Tibial nerve (tissue), 4 donors: ENCODE measurements around the gene STX11. TPM values are rescaled to one million over a fixed set of nuclear protein-coding genes. Genes with fewer than 3 reads are reported as not detected.

Source experiments
- DNase-seq, 2 donors: peaks; one replicate each; pipeline ENCODE4 v3.0.0-alpha.2; 2019; ENCODE audit warnings: low spot score in 2 of 2
- H3K27ac ChIP-seq, 4 donors: fragments of 200-600 bp; sonication (generic) in 3 of 4; one replicate each; pipeline ENCODE4 v1.5.1; 2017 to 2019; ENCODE audit warnings: mild to moderate bottlenecking in 1 of 4
- H3K27me3 ChIP-seq, 2 donors: fragments of 200-600 bp; sonication (generic) in 1 of 2; one replicate each; pipeline versions ENCODE4 v1.5.1 to v1.6.0; 2017 to 2019
- H3K36me3 ChIP-seq, 3 donors: fragments of 200-600 bp; sonication (generic); one replicate each; pipeline ENCODE4 v1.5.1; 2018 to 2019
- H3K4me1 ChIP-seq, 4 donors: fragments of 200-600 bp; sonication (generic) in 3 of 4; one replicate each; pipeline ENCODE4 v1.5.1; 2017 to 2019
- H3K4me3 ChIP-seq, 4 donors: fragments of 200-600 bp; sonication (generic) in 3 of 4; one replicate each; pipeline ENCODE4 v1.5.1; 2017 to 2019; ENCODE audit warnings: mild to moderate bottlenecking in 1 of 4, moderate library complexity in 1 of 4
- H3K9me3 ChIP-seq, 4 donors: fragments of 200-600 bp; sonication (generic) in 3 of 4; one replicate each; pipeline ENCODE4 v1.5.1; 2017 to 2019
- CTCF ChIP-seq, 5 experiments: fragments of 200-600 bp in 3 of 5; fragments of 450-650 bp in 2 of 5; sonication (generic) in 3 of 5; IDR thresholded peaks; one replicate each; pipeline ENCODE4 v1.5.1; 2016 to 2019; ENCODE audit warnings: antibody characterized with exemption in 5 of 5, mild to moderate bottlenecking in 3 of 5, moderate library complexity in 2 of 5
- EP300 ChIP-seq, 2 donors: sonication (generic); formaldehyde crosslinking; IDR thresholded peaks; one replicate each; pipeline ENCODE4 v1.6.1; 2017; ENCODE audit warnings: antibody characterized with exemption in 2 of 2, mild to moderate bottlenecking in 1 of 2
- POLR2A ChIP-seq, 2 donors: fragments of 450-650 bp; IDR thresholded peaks; one replicate each; pipeline ENCODE4 v1.6.1; 2017; ENCODE audit warnings: antibody characterized with exemption in 2 of 2, mild to moderate bottlenecking in 2 of 2, moderate library complexity in 2 of 2
- WGBS, 2 donors: methylation state at CpG; one replicate each; pipeline ENCODE4 v1.1.5; 2018; 5-methylcytosine and 5-hydroxymethylcytosine counted together
- total RNA-seq, 4 donors: library from RNA; depleted of rRNA; stranded (reverse); fragments of >200 nt; gene quantifications; one replicate each; pipeline ENCODE4 v1.1.0, GENCODE V29; 2016

The STX11 gene
- total RNA-seq, 4 donors from 2014 or later, result 5.3 to 24.3 (median 12.5) TPM

DNA sequence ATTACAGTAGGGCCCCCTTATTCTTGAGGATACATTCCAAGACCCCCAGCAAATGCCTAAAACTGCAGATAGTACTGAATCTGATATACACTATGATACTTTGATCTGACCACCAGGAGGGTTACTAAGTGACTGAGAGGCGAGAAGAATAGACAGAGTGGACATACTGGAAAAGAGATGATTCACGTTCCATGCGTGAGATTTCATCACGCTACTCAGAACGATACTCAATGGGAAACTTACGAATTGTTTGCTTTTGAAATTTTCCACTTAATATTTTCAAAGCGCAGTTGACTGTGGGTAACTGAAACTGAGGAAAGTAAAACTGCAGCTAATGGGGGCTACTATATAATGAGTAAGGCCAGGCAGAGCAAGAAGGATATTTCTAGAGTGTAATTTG is 60.8 kb downstream of the STX11 start:
- H3K36me3 ChIP-seq, result no peaks in the 10 kb centered on the region
- H3K4me1 ChIP-seq, result peaks cover 0 to 13% (median 9%) of the 10 kb centered on the region in 4 donors
- no peak for TF ChIP-seq CTCF (IDR thresholded peaks at IDR 0.05)
- no peak for TF ChIP-seq POLR2A (IDR thresholded peaks at IDR 0.05)
- no peak for TF ChIP-seq EP300 (IDR thresholded peaks at IDR 0.05)
- no peak for DNase-seq
- H3K9me3 ChIP-seq, result peaks cover 0 to 5% (median 0%) of the 10 kb centered on the region in 4 donors
- WGBS, 2 donors, result 89 to 93% methylated on average over 7 of the region's 7 CpGs
- H3K4me3 ChIP-seq, result no peak overlapping the region
- H3K27ac ChIP-seq, result no peak overlapping the region
- H3K27me3 ChIP-seq, result no peaks in the 10 kb centered on the region

- Histone ChIP-seq H3K36me3 (no peaks in the 10 kb centered on the region), H3K27me3 (no peaks in the 10 kb centered on the region), H3K9me3 (peaks cover 0 to 5% (median 0%) of the 10 kb centered on the region in 4 donors), H3K4me1 (peaks cover 0 to 28% (median 14%) of the 10 kb centered on the region in 4 donors), H3K4me3 (no peak overlapping the region), H3K27ac (no peak overlapping the region)
- TF ChIP-seq CTCF (IDR thresholded peaks at IDR 0.05) (no peak), EP300 (IDR thresholded peaks at IDR 0.05) (no peak), POLR2A (IDR thresholded peaks at IDR 0.05) (no peak)
- WGBS, 2 donors, result 87 to 92% methylated on average over 5 of the region's 5 CpGs
- DNase-seq, result no peak
Observed at GRCh38 chr6:144213315-144213714, 63.0 kb downstream of the STX11 start.

GRCh38 chr6:144214029-144214428 is 63.7 kb downstream of the STX11 start:
- TF ChIP-seq POLR2A (IDR thresholded peaks at IDR 0.05) (no peak), CTCF (IDR thresholded peaks at IDR 0.05) (no peak), EP300 (IDR thresholded peaks at IDR 0.05) (no peak)
- Histone ChIP-seq H3K4me3 (no peak overlapping the region), H3K27me3 (no peaks in the 10 kb centered on the region), H3K4me1 (peaks cover 0 to 36% (median 14%) of the 10 kb centered on the region in 4 donors), H3K27ac (no peak overlapping the region), H3K36me3 (no peaks in the 10 kb centered on the region), H3K9me3 (peaks cover 0 to 5% (median 0%) of the 10 kb centered on the region in 4 donors)
- 98 to 100% methylated on average over 2 of the region's 2 CpGs for WGBS, 2 donors
- DNase-seq, result no peak

GRCh38 chr6:144214622-144215401 is 64.5 kb downstream of the STX11 start:
- no peaks in the 10 kb centered on the region for H3K36me3 ChIP-seq
- H3K27me3 ChIP-seq, result no peaks in the 10 kb centered on the region
- DNase-seq, result no peak
- 80 to 90% methylated on average over 15 to 16 of the region's 16 CpGs for WGBS, 2 donors
- H3K4me1 ChIP-seq, result peaks cover 0 to 43% (median 18%) of the 10 kb centered on the region in 4 donors
- peak overlapping the region in 3 of 4 donors; percentile 65 to 67 (median 65) for H3K4me3 ChIP-seq
- TF ChIP-seq EP300 (IDR thresholded peaks at IDR 0.05) (no peak), CTCF (IDR thresholded peaks at IDR 0.05) (no peak), POLR2A (IDR thresholded peaks at IDR 0.05) (no peak)
- H3K27ac ChIP-seq, result peak overlapping the region; percentile 86 to 98 (median 95)
- H3K9me3 ChIP-seq, result peaks cover 0 to 5% (median 0%) of the 10 kb centered on the region in 4 donors

GRCh38 chr6:144215402-144215931 is 65.2 kb downstream of the STX11 start:
- peaks cover 0 to 50% (median 18%) of the 10 kb centered on the region in 4 donors for H3K4me1 ChIP-seq
- H3K4me3 ChIP-seq, result peak overlapping the region; percentile 64 to 67 (median 65)
- H3K36me3 ChIP-seq, result no peaks in the 10 kb centered on the region
- no peak for TF ChIP-seq EP300 (IDR thresholded peaks at IDR 0.05)
- peaks cover 0 to 5% (median 0%) of the 10 kb centered on the region in 4 donors for H3K9me3 ChIP-seq
- peak overlapping the region; percentile 86 to 98 (median 95) for H3K27ac ChIP-seq
- no peaks in the 10 kb centered on the region for H3K27me3 ChIP-seq
- peak in 1 of 2 donors; percentile 22 for DNase-seq
- 17 to 23% methylated on average over 8 to 10 of the region's 10 CpGs for WGBS, 2 donors
